Lower leg skin (tissue), 3 donors: Measurements from ENCODE around the gene RAPGEF4.

Experiments used
- POLR2A ChIP-seq, 2 donors: fragments of 450-650 bp; IDR thresholded peaks; one replicate each; pipeline ENCODE4 v1.6.1; 2016 to 2017; ENCODE audit warnings: antibody characterized with exemption in 2 of 2, mild to moderate bottlenecking in 1 of 2, moderate library complexity in 1 of 2
- TF ChIP-seq, protein P1 (sequence below), 3 donors: fragments of 450-650 bp; IDR thresholded peaks; one replicate each; pipeline ENCODE4 v1.5.1; 2016; ENCODE audit warnings: antibody characterized with exemption in 3 of 3, mild to moderate bottlenecking in 3 of 3, moderate library complexity in 2 of 3

DNA sequence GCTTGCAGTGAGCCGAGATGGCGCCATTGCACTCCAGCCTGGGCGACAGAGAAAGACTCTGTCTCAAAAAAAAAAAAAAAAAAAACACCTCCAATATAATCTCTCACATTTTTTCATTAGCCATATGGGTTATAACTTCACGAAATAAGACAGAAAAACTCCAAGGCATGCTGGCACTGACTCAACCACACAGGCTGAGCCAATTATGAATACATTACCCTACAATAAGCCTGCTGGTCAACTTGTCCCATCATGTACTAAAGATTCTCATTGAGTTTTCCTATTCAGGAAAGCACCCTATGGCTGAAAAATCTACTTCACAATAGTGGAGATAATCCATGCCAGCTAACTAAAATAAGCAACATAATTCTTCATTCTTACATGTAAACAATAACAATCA, 327.2 kb downstream of the RAPGEF4 start:
- TF ChIP-seq, protein P1, sequence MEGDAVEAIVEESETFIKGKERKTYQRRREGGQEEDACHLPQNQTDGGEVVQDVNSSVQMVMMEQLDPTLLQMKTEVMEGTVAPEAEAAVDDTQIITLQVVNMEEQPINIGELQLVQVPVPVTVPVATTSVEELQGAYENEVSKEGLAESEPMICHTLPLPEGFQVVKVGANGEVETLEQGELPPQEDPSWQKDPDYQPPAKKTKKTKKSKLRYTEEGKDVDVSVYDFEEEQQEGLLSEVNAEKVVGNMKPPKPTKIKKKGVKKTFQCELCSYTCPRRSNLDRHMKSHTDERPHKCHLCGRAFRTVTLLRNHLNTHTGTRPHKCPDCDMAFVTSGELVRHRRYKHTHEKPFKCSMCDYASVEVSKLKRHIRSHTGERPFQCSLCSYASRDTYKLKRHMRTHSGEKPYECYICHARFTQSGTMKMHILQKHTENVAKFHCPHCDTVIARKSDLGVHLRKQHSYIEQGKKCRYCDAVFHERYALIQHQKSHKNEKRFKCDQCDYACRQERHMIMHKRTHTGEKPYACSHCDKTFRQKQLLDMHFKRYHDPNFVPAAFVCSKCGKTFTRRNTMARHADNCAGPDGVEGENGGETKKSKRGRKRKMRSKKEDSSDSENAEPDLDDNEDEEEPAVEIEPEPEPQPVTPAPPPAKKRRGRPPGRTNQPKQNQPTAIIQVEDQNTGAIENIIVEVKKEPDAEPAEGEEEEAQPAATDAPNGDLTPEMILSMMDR (IDR thresholded peaks at IDR 0.05), result no peak
- TF ChIP-seq POLR2A (IDR thresholded peaks at IDR 0.05), result no peak
